ENCODE results near the gene EVC2.

Gene EVC2

DNA sequence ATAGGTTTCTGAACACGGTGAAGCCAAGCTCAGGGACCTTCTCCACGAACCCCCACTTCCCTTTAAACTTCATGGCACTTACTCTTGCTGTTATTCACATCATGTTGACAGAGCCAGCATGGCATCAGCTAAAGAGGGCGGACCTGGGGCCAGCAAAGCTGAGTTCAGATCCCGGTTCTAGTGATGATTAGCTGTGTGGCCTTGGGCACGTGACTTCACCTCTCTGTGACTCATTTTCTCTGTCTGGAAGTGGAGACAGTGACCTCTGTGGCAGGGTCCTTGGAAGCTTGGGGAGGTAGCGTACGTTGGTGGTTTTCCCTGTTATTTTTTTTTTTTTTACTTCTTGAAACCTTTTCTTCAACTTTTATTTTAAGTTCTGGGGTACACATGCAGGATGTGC, 16.0 kb upstream of the EVC2 start:
- H2AFZ ChIP-seq (ENCODE audit: low read length): no peak overlapping the region
- H3K36me3 ChIP-seq (ENCODE audit: insufficient read depth, low read length): no peaks in the 10 kb centered on the region
- H3K79me2 ChIP-seq (ENCODE audit: insufficient read depth, low read length): no peaks in the 10 kb centered on the region
- no peaks in the 10 kb centered on the region for H3K27me3 ChIP-seq (ENCODE audit: insufficient read depth, low read length, poor library complexity, severe bottlenecking)
- H3K9ac ChIP-seq (ENCODE audit: low read depth, low read length, poor library complexity, severe bottlenecking): no peak overlapping the region
- TF ChIP-seq, protein P1, sequence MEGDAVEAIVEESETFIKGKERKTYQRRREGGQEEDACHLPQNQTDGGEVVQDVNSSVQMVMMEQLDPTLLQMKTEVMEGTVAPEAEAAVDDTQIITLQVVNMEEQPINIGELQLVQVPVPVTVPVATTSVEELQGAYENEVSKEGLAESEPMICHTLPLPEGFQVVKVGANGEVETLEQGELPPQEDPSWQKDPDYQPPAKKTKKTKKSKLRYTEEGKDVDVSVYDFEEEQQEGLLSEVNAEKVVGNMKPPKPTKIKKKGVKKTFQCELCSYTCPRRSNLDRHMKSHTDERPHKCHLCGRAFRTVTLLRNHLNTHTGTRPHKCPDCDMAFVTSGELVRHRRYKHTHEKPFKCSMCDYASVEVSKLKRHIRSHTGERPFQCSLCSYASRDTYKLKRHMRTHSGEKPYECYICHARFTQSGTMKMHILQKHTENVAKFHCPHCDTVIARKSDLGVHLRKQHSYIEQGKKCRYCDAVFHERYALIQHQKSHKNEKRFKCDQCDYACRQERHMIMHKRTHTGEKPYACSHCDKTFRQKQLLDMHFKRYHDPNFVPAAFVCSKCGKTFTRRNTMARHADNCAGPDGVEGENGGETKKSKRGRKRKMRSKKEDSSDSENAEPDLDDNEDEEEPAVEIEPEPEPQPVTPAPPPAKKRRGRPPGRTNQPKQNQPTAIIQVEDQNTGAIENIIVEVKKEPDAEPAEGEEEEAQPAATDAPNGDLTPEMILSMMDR (conservative IDR thresholded peaks at IDR 0.05; ENCODE audit: low read length): no peak
- TF ChIP-seq EZH2phosphoT487 (IDR thresholded peaks at IDR 0.05; ENCODE audit: borderline replicate concordance): no peak
- H3K9me2 ChIP-seq (replicated peaks; ENCODE audit: low read depth, low read length): no peaks in the 10 kb centered on the region
- no peak overlapping the region for H3K4me2 ChIP-seq (ENCODE audit: low read depth, low read length, poor library complexity, severe bottlenecking)
- no peaks in the 10 kb centered on the region for H3K4me1 ChIP-seq (ENCODE audit: insufficient read depth, low read length, poor library complexity, severe bottlenecking)
- H3F3A ChIP-seq (ENCODE audit: low read depth): no peaks in the 10 kb centered on the region
- H3K4me3 ChIP-seq (ENCODE audit: low read length, poor library complexity, severe bottlenecking): no peak overlapping the region
- H4K20me1 ChIP-seq (ENCODE audit: insufficient read depth, low read length, poor library complexity, severe bottlenecking): no peaks in the 10 kb centered on the region
- no peaks in the 10 kb centered on the region; the same call in 1 of the 2 replicates for H3K9me3 ChIP-seq (ENCODE audit: insufficient read depth, low read depth, low read length)

DNA sequence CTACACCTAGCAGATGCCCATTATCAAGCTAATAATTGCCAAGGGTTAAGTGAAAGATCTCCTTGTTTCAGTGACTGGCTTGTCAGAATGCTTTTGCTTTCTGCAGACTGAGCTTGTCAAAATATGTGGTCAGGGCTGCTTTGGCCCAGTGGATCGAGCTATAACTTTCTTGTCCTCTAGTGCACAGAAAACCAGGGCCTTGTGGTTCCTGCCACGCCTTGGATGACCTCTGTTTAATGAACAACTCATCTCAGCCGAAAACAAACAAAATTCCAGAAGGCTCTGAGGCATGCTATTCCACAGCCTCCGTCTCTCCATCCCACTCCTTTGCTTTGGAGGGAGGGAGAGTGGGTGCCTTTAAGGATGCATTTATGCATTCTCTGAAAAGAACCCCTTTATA, 14.0 kb upstream of the EVC2 start:
- no peaks in the 10 kb centered on the region for H3K36me3 ChIP-seq (ENCODE audit: insufficient read depth, low read length)
- H3K4me1 ChIP-seq (ENCODE audit: insufficient read depth, low read length, poor library complexity, severe bottlenecking): no peaks in the 10 kb centered on the region
- H3K9ac ChIP-seq (ENCODE audit: low read depth, low read length, poor library complexity, severe bottlenecking): no peak overlapping the region
- H3F3A ChIP-seq (ENCODE audit: low read depth): no peaks in the 10 kb centered on the region
- TF ChIP-seq EZH2phosphoT487 (IDR thresholded peaks at IDR 0.05; ENCODE audit: borderline replicate concordance): no peak
- TF ChIP-seq, protein P1 (conservative IDR thresholded peaks at IDR 0.05; ENCODE audit: low read length): no peak
- no peak overlapping the region for H3K4me2 ChIP-seq (ENCODE audit: low read depth, low read length, poor library complexity, severe bottlenecking)
- no peaks in the 10 kb centered on the region for H3K79me2 ChIP-seq (ENCODE audit: insufficient read depth, low read length)
- H4K20me1 ChIP-seq (ENCODE audit: insufficient read depth, low read length, poor library complexity, severe bottlenecking): no peaks in the 10 kb centered on the region
- no peak overlapping the region for H3K4me3 ChIP-seq (ENCODE audit: low read length, poor library complexity, severe bottlenecking)
- H3K9me2 ChIP-seq (replicated peaks; ENCODE audit: low read depth, low read length): no peaks in the 10 kb centered on the region
- no peaks in the 10 kb centered on the region for H3K27me3 ChIP-seq (ENCODE audit: insufficient read depth, low read length, poor library complexity, severe bottlenecking)
- no peaks in the 10 kb centered on the region for H3K9me3 ChIP-seq (ENCODE audit: insufficient read depth, low read depth, low read length)
- H2AFZ ChIP-seq (ENCODE audit: low read length): no peak overlapping the region

DNA sequence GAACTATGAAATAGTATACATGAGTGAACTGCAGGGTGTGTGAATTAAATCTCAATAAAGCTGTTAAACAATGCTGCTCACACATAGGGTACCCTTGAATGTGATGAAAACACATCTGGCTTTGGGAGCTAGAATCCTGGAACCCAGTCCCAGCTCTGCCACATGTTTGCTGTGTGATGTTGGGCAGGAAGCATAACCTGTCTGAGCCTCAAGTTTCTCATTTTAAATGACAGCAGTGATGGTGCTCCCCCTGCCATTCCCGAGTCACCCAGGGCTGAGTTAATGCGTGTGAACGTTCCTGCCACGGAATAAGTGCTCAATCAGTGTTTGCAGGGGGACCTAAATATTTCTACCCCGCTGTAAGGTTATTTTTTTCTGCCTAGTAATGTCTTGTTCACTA, 13.6 kb upstream of the EVC2 start:
- H3K9ac ChIP-seq (ENCODE audit: low read depth, low read length, poor library complexity, severe bottlenecking): no peak overlapping the region
- H3K4me2 ChIP-seq (ENCODE audit: low read depth, low read length, poor library complexity, severe bottlenecking): no peak overlapping the region

More for the DNA sequence above, 13.6 kb upstream of the EVC2 start:
- H3K4me3 ChIP-seq (ENCODE audit: low read length, poor library complexity, severe bottlenecking): no peak overlapping the region
- no peaks in the 10 kb centered on the region for H3K9me2 ChIP-seq (replicated peaks; ENCODE audit: low read depth, low read length)
- H3F3A ChIP-seq (ENCODE audit: low read depth): no peaks in the 10 kb centered on the region
- H2AFZ ChIP-seq (ENCODE audit: low read length): no peak overlapping the region
- no peaks in the 10 kb centered on the region for H3K36me3 ChIP-seq (ENCODE audit: insufficient read depth, low read length)
- TF ChIP-seq EZH2phosphoT487 (IDR thresholded peaks at IDR 0.05; ENCODE audit: borderline replicate concordance): no peak
- TF ChIP-seq, protein P1 (conservative IDR thresholded peaks at IDR 0.05; ENCODE audit: low read length): no peak
- no peaks in the 10 kb centered on the region for H3K4me1 ChIP-seq (ENCODE audit: insufficient read depth, low read length, poor library complexity, severe bottlenecking)
- no peaks in the 10 kb centered on the region for H3K9me3 ChIP-seq (ENCODE audit: insufficient read depth, low read depth, low read length)
- no peaks in the 10 kb centered on the region for H3K27me3 ChIP-seq (ENCODE audit: insufficient read depth, low read length, poor library complexity, severe bottlenecking)
- no peaks in the 10 kb centered on the region for H4K20me1 ChIP-seq (ENCODE audit: insufficient read depth, low read length, poor library complexity, severe bottlenecking)
- no peaks in the 10 kb centered on the region for H3K79me2 ChIP-seq (ENCODE audit: insufficient read depth, low read length)
